ENCODE data around the gene EYS. TPM values are rescaled to one million over a fixed set of nuclear protein-coding genes. Genes with fewer than 3 reads are reported as not detected.

Gene EYS
- total and polyA plus RNA-seq, 8 donors: 0.24 to 0.85 (median 0.55) TPM

DNA sequence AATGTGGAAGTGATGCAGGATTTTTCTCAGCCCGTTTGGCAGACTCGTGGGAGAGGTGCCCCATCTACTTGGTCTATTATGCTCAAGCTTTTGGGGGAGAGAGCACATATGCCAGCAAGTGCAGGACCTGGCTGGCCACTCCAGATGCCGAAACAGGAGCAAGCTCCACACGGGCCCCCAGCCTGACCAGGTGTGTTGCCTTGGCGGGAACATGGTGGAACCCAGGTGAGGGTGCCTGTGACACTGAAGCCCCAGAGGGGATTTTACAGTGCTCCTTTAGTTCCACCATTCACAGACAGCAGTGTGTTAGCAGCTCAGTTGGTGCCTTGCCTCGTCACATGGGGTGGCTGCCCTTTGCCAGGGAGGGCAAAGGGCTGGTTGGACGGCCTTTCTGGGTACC lies 798.9 kb downstream of the EYS start:
- no peaks in the 10 kb centered on the region for H3K4me1 ChIP-seq
- no peaks in the 10 kb centered on the region for H3K36me3 ChIP-seq
- H3K27ac ChIP-seq: no peak overlapping the region
- TF ChIP-seq, protein P1, sequence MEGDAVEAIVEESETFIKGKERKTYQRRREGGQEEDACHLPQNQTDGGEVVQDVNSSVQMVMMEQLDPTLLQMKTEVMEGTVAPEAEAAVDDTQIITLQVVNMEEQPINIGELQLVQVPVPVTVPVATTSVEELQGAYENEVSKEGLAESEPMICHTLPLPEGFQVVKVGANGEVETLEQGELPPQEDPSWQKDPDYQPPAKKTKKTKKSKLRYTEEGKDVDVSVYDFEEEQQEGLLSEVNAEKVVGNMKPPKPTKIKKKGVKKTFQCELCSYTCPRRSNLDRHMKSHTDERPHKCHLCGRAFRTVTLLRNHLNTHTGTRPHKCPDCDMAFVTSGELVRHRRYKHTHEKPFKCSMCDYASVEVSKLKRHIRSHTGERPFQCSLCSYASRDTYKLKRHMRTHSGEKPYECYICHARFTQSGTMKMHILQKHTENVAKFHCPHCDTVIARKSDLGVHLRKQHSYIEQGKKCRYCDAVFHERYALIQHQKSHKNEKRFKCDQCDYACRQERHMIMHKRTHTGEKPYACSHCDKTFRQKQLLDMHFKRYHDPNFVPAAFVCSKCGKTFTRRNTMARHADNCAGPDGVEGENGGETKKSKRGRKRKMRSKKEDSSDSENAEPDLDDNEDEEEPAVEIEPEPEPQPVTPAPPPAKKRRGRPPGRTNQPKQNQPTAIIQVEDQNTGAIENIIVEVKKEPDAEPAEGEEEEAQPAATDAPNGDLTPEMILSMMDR (IDR thresholded peaks at IDR 0.05): no peak
- H3K27me3 ChIP-seq: no peaks in the 10 kb centered on the region
- DNase-seq: peak in 1 of 4 donors; percentile 54
- no peaks in the 10 kb centered on the region for H3K9me3 ChIP-seq
- no peak for ATAC-seq
- no peak overlapping the region for H3K4me3 ChIP-seq
- intact Hi-C loops (cut with DNase I): no loop called here

DNA sequence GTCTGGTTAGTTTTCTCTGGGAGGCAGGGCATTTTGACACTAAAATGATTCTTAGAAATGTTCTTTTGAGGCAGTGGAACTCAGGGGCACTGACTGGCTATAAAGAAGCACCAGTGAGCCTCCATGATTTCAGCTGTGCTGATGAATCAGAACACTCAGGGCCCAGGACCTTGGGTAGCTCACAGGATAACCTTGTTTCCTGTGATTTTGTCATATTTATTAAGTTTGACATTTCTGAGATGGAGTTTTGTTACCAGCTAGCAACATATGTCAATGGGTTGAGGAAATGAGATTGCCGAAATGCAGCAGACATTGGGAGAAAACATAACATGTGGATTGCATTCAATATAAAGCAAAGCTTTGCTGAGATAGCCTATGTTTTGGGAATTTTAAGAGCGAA lies 802.4 kb downstream of the EYS start:
- Histone ChIP-seq H3K27me3 (no peaks in the 10 kb centered on the region), H3K27ac (no peak overlapping the region), H3K4me3 (no peak overlapping the region), H3K9me3 (no peaks in the 10 kb centered on the region), H3K4me1 (no peaks in the 10 kb centered on the region), H3K36me3 (no peaks in the 10 kb centered on the region)
- DNase-seq: no peak
- intact Hi-C loops (cut with DNase I): no loop called here
- ATAC-seq: no peak
- TF ChIP-seq, protein P1 (IDR thresholded peaks at IDR 0.05): no peak

DNA sequence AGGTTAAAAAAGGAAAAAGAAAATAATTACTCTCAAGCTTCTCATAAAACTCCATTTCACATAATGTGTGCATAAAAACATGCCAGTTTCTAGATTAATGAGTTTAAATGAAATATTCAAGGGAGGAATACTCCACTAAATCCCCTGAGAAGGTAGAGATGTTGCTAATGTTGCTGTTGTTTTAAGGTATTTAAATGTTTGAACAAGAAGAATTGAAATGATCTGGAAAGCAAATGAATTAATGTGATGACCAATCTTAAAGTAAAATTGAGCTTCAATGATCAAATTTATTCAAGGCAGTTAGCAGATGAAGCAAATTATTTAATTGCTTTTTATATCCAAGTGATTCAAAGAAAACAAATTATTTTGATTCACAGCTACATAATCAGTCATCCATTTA lies 804.4 kb downstream of the EYS start:
- H3K36me3 ChIP-seq: no peaks in the 10 kb centered on the region
- H3K27me3 ChIP-seq: no peaks in the 10 kb centered on the region
- H3K4me1 ChIP-seq: no peaks in the 10 kb centered on the region
- ATAC-seq: no peak
- intact Hi-C loops (cut with DNase I): no loop called here
- no peak overlapping the region for H3K27ac ChIP-seq
- TF ChIP-seq, protein P1 (IDR thresholded peaks at IDR 0.05): no peak
- no peak overlapping the region for H3K4me3 ChIP-seq
- no peak for DNase-seq
- H3K9me3 ChIP-seq: peaks cover 0 to 4% of the 10 kb centered on the region in 2 donors

GRCh38 chr6:64896939-64897338 lies 810.1 kb downstream of the EYS start:
- H3K36me3 ChIP-seq: no peaks in the 10 kb centered on the region
- H3K4me1 ChIP-seq: no peaks in the 10 kb centered on the region
- H3K4me3 ChIP-seq: no peak overlapping the region
- TF ChIP-seq, protein P1 (IDR thresholded peaks at IDR 0.05): no peak
- H3K27ac ChIP-seq: no peak overlapping the region
- H3K9me3 ChIP-seq: peaks cover 0 to 7% of the 10 kb centered on the region in 2 donors
- DNase-seq (peak in 1 of 4 donors; percentile 24), ATAC-seq (no peak)
- intact Hi-C loops (cut with DNase I): no loop called here
- H3K27me3 ChIP-seq: no peaks in the 10 kb centered on the region

- no peaks in the 10 kb centered on the region for H3K4me1 ChIP-seq
- H3K27me3 ChIP-seq: no peaks in the 10 kb centered on the region
- H3K9me3 ChIP-seq: peaks cover 0 to 7% of the 10 kb centered on the region in 2 donors
- no peak overlapping the region for H3K4me3 ChIP-seq
- TF ChIP-seq, protein P1 (IDR thresholded peaks at IDR 0.05): no peak
- H3K27ac ChIP-seq: no peak overlapping the region
- ATAC-seq (no peak), DNase-seq (no peak)
- H3K36me3 ChIP-seq: no peaks in the 10 kb centered on the region
- intact Hi-C loops (cut with DNase I): no loop called here
Measured at GRCh38 chr6:64895945-64896344, 811.1 kb downstream of the EYS start.

Measured in left lung (tissue), 10 donors.